Measurements from ENCODE around the gene MAD1L1.

DNA sequence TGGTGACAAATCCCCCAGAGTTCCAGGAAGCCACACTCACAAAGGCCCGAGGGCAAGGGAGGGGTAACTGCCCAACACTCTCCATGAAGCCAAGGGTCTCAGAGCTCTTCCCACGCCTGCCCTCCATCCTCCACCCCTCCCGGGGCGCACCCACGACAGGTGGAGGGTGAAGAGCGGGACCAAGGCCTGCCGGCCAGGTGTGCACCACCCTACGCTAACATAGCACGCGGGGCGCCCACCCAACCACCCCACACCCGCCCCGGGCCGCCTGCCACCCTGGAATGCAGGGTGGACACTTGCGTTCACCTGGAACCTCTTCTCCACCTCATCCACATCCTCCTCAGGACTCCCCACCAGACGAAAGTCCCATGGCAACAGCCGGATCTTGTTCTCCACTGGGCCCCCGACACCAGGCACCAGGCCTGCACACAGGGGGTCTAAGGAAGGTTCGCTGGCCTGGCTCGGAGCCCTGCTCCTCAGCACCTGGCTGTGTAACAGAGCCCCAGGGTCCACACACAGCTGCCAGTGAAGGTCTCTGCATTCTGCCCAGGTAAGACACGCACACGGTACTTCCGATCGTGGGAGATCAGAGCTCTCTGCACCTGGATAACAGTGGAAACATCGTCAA lies 32.7 kb downstream of the MAD1L1 start:
- no peak for TF ChIP-seq CTCF (conservative IDR thresholded peaks at IDR 0.05; ENCODE audit: low read depth, low read length)
- no peak for TF ChIP-seq EZH2 (IDR thresholded peaks at IDR 0.05; ENCODE audit: borderline replicate concordance, low read depth, low read length, poor library complexity, severe bottlenecking)
